GM12892 (cell line): ENCODE data around the gene TMEM143. TPM values are rescaled to one million over a fixed set of nuclear protein-coding genes. Genes with fewer than 3 reads are reported as not detected.

ENCODE experiments used
- DNase-seq: peaks from one replicate; pipeline ENCODE4 v3.0.0; 2011; ENCODE audit not compliant: insufficient read length
- FAIRE-seq: peaks from 2 replicates; lab custom pipeline; 2011; peaks lifted over from hg19 to GRCh38; lab: Jason Lieb, UNC
- POLR2A ChIP-seq: IDR thresholded peaks from 2 replicates; pipeline ENCODE4 v1.6.1; 2011; ENCODE audit warnings: low read depth, low read length, control low read depth
- POLR2AphosphoS5 ChIP-seq: IDR thresholded peaks from 2 replicates; pipeline ENCODE4 v1.6.1; 2011; ENCODE audit warnings: low read depth, low read length, control low read depth
- TAF1 ChIP-seq: IDR thresholded peaks from 2 replicates; pipeline ENCODE4 v1.6.1; 2011; ENCODE audit warnings: low read depth, mild to moderate bottlenecking, control low read depth, low read length, borderline replicate concordance
- polyA plus RNA-seq: library from polyadenylated mRNA; unstranded; fragments of >200 nt; gene quantifications from one replicate; pipeline ENCODE4 v1.2.1, GENCODE V29; 2012; ENCODE audit warnings: missing spikeins, inconsistent platforms; ENCODE audit not compliant: missing spikeins

TMEM143 gene
- 7.5 TPM for polyA plus RNA-seq

DNA sequence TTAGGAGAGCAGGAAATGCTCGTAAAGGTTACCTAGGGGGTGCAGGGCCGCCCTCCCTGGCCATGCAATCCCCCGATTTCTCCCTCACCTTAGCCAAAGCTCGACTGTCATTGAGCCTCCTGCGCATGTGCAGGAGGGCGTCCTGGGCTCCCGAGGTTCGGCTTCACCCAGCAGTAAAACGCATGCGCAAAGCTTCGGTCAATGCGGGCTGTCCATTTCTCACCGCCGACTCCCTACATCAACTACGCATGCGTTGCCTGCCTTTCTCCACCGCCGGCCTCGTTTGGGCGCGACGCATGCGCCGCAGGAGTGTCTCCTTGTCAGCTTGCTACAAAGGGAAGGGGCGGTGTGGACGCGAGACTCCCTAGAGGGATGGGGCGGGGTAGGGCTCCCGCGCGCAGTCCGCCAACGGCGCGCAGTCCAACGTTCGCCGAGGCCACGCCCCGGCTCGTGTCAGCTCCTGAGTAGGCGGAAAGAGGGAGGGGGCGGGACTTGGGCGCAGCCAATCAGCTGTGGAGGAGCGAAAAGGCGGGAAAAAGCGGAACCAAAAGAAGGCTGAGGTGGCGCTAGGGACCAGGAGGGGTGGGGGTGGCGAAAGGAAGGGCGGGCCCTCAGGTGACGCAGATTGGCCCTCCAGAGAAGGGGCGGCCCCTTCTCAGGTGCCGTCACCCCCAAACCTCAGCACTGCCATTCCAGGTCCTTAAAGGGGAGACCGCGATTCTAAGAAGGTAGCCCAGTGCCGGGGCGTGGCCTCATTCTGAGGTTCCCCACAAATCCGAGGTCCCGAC, at the start of gene TMEM143, which contains the start of gene SYNGR4:
TSS of gene TMEM143 (minus strand) at position 131 of the 788 bp plus-strand sequence. CDS start at position 111, 20 bp downstream.
TSS of gene SYNGR4 (plus strand) at position 558 of the 788 bp plus-strand sequence. CDS start 1,476 bp downstream, outside the sequence.
- FAIRE-seq, result peak; percentile 100
- DNase-seq, result peak; percentile 98
- TF ChIP-seq POLR2A (peak; percentile 39; the same call in 1 of the 2 replicates), POLR2AphosphoS5 (no peak), TAF1 (no peak)

DNA sequence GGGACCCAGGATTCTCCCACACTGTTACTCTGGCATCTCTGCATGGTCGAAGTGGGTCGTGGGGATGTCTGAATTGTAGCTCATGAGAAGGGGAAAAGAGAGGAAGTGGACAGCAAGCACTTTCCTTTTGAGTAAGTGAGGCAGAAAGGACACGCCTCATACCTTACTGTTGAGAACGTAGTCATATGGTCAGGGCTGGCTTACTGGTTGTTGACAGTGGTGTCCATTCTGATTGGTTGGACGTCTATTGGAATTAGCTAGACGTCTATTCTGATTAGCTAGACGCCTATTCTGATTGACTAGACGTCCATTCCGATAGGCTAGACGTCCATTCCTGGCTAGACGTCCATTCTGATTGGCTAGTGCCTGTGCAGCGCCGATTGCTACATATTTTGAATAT, 42.1 kb upstream of the TMEM143 start:
- DNase-seq, result no peak
- TF ChIP-seq TAF1, result no peak
- no peak for TF ChIP-seq POLR2AphosphoS5
- TF ChIP-seq POLR2A, result no peak
- FAIRE-seq, result peak; percentile 27

DNA sequence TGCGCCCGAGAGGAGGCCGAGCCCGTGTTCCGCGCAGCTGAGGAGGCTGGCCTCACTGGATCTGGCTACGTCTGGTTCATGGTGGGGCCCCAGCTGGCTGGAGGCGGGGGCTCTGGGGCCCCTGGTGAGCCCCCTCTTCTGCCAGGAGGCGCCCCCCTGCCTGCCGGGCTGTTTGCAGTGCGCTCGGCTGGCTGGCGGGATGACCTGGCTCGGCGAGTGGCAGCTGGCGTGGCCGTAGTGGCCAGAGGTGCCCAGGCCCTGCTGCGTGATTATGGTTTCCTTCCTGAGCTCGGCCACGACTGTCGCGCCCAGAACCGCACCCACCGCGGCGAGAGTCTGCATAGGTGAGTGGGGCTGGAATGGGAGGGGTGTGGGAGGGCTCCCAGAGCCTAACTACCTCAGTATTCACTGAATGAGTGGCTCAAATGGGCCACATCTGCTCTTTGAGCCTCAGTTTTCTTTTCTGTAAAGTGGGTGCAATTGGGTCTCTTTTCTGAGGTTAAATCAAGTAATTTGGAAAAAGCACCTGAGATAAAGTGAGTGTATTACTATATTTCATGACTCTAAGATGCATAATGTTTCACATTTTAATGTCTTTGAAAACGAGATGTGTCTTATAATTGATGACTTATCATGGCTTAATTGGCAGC, 41.4 kb upstream of the TMEM143 start:
- no peak for DNase-seq
- TF ChIP-seq TAF1, result no peak
- no peak for TF ChIP-seq POLR2AphosphoS5
- no peak for TF ChIP-seq POLR2A
- no peak for FAIRE-seq

DNA sequence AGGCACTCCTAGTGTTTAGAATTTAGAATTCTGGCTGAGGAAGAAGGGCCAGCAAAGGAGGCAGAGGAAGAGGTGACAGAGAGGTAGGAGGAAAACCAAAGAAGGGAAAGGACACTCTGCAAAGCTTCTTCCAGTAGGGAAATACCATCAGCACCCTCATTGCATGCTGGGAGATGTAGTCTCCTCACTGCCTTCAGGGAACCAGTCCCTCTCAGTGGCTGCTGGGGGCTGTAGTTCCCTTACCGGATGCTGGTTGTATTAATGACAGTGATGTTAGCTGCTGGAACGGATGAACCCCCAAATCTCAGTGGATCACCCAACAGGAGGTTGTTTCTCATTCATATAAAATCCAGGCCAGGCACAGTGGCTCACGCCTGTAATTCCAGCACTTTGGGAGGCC, 39.9 kb upstream of the TMEM143 start:
- peak; percentile 87 for FAIRE-seq
- TF ChIP-seq POLR2A (no peak), POLR2AphosphoS5 (no peak), TAF1 (no peak)
- peak; percentile 61 for DNase-seq

DNA sequence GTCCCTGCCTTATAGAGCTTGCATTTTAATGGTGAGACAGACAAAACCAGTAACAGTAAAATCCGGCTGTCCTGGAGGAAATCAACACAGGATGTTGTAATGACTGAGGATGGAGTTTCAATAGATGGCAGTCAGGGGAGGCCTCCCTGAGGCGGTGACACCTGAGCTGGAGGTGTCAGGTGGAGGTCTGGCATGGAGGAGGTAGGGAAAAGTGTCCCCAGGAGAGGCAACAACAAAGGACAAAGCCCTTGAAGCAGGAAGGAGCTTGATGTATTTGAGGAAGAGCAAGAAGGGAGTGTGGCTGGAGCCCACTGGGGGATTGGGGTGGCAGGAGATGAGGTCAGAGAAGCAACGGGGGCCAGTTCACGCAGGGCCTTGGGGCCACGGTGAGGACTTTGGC, 37.5 kb upstream of the TMEM143 start:
- TF ChIP-seq POLR2A, result no peak
- TF ChIP-seq TAF1, result no peak
- no peak for TF ChIP-seq POLR2AphosphoS5
- no peak for FAIRE-seq
- DNase-seq, result no peak

DNA sequence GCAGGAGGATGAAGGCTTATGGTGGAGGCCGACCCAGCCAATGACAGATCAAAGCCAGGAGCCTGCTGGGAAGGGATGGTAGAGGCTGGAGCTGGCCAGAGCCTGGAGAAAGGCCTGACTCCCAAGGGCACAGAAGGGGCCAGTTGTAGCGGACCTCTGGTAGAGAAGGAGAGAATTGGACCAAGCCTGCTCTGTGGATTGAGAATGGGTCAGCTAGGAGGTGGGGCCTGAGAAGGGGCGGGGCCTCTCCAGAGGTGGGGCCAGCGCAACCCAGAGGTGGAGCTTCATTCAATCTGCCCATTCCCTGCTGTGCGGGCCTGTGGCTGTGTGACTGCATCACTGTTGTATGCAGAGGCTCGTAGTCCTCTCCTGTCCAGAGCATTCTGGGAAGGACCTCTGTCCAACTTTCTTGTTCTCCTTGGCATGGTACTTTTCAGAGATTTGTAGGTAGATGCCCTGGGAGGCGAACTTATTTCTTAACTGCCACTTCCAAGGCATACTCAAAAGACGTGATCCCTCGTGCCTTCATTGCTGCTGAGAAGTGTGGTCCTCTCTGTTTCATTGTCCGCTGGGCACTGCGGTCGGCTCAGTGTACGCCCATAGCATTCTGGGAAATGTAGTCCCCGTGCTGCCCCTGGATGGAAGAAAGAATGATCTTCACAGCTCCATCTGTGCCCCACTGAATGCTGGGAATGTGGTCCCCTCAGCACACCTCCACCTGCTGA, 36.4 kb upstream of the TMEM143 start:
- TF ChIP-seq POLR2AphosphoS5 (no peak), POLR2A (no peak)
- FAIRE-seq (peak; percentile 73), DNase-seq (no peak)

DNA sequence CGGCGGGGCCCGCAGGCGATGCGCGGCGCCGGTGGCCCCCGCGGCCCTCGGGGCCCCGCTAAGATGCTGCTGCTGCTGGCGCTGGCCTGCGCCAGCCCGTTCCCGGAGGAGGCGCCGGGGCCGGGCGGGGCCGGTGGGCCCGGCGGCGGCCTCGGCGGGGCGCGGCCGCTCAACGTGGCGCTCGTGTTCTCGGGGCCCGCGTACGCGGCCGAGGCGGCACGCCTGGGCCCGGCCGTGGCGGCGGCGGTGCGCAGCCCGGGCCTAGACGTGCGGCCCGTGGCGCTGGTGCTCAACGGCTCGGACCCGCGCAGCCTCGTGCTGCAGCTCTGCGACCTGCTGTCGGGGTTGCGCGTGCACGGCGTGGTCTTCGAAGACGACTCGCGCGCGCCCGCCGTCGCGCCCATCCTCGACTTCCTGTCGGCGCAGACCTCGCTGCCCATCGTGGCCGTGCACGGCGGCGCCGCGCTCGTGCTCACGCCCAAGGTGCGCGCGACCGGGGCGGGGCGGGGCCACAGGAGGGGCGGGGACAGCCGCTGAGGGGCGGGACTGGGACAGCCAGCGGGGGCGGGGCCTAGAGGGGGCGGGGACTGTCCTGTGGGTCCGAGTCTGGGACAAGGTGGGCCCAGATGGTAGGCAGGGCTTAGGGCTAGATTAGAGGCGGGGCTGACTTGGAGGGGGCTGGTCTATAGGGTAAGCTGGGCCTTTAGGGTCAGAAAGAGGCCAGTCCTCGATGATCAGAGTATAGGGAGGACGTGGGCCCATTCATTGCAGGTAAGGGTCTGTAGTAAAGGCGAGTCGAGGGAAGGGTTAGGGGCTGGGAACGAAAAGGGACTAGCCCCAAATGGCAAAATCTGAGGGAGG, 34.9 kb upstream of the TMEM143 start:
- TF ChIP-seq TAF1 (no peak), POLR2A (peak; percentile 59; the same call in 1 of the 2 replicates)
- FAIRE-seq, result peak; percentile 98
- peak; percentile 91 for DNase-seq

DNA sequence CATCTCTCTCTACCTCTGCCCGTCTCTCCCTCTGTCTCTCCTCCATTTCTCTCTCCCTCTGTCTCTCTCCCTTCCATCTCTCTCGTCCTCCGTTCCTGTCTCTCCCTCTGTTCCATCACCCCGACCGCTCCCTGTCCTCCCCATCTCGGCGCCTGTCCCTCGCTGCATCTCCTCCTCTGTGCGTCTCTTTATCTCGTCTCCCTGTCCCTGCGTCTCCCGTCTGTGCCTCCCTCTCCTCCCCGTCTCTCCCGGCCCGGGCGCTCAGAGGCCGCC, 34.3 kb upstream of the TMEM143 start:
- TF ChIP-seq POLR2A (no peak), POLR2AphosphoS5 (no peak), TAF1 (no peak)
- no peak for DNase-seq
- FAIRE-seq, result peak; percentile 48

DNA sequence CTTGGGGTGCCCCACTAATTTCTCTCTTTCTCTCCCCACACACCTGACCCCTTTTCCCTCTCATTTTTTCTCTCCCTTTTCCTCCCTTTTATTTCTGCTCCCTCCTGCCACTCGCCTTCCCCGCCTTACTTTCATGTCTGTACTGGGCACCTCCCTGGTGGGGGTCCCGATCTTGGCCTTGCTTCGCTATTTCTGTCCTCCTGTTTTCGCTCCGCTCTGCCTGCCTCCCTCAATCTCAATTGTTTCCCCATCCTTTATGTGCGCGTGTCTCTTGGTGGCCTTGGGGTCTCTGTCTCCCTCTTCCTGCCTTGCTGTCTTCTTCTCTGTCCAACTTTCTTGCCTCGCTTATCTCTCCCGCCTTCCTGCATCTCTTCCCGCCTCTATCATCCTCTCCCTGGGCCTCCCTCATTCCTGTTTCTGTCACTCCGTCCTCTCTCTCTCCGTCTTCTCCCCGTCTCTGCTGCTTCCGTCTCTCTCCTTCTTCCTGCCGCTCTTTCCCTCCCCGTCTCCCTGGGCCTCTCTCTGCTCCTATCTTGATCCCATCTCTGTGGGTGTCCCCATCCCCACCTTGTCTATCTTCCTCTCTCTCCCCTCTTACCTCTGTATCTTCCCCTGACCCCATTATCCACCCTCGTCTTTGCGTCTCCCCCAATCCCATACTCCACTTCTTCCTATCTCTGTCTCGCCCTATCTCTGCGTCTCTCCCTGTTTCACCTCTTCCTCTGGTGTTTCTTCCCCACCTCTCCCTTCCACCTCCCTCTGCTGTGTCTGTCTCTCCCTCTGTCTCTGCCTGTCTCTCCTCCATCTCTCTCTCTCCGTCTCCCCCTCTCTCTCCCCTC, 33.7 kb upstream of the TMEM143 start:
- no peak for TF ChIP-seq TAF1
- TF ChIP-seq POLR2A, result 0 out of 2 replicates have a peak, but pooled peaks have one; percentile 2
- no peak for TF ChIP-seq POLR2AphosphoS5
- FAIRE-seq (no peak), DNase-seq (no peak)

DNA sequence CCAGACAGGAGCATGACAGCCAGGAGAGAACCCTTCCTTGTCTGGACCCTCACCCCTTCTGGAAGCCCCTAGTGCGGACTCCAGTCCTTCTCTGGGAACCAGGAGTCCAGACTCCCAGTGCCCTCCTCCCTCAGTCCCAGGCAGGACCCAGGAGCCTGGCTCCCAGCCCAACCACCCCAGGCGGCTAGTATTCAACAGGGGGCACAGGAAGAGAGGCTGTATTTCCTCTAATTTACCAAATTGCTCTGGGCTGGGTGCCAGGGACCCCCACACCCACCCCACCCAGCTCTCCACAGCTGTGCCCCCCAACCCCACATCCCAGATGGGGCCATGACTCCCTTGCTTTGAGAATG, 33.1 kb upstream of the TMEM143 start:
- TF ChIP-seq POLR2AphosphoS5 (no peak), POLR2A (no peak), TAF1 (no peak)
- DNase-seq (no peak), FAIRE-seq (no peak)
